SK-N-SH (cell line): ENCODE results near the gene OPCML. TPM values are rescaled to one million over a fixed set of nuclear protein-coding genes. Genes with fewer than 3 reads are reported as not detected.

Experiments
- CTCF ChIA-PET: fragments of 300-600, 350-600 bp; formaldehyde crosslinking; extraction: SDS; loops from one replicate; lab custom pipeline; 2021; lab: Yijun Ruan, JAX
- POLR2A ChIA-PET: fragments of 350-600 bp; sonication (Branson Sonifier 250); formaldehyde crosslinking; extraction: SDS; loops from one replicate; lab custom pipeline; 2020; ENCODE audit warnings: antibody characterized with exemption, inconsistent platforms; lab: Yijun Ruan, JAX
- DNase-seq: peaks from one replicate; pipeline ENCODE4 v3.0.0; 2012
- H2AFZ ChIP-seq: fragments of 200-600 bp; sonication (generic); 2 replicates; pipeline ENCODE4 v1.8.1; 2016; ENCODE audit warnings: antibody characterized with exemption, mild to moderate bottlenecking, low read depth
- H3F3A ChIP-seq: fragments of 200-600 bp; sonication (generic); replicated peaks from 2 replicates; pipeline ENCODE3; 2016; ENCODE audit warnings: antibody characterized with exemption, mild to moderate bottlenecking; ENCODE audit not compliant: insufficient read depth
- H3K27ac ChIP-seq, 2 experiments: fragments of 200-500 bp in 1 of 2; fragments of 200-600 bp in 1 of 2; sonication (Bioruptor generic) in 1 of 2; sonication (generic), shearing (Covaris generic) in 1 of 2; 2 replicates each; pipeline versions ENCODE4 v1.5.1 to v1.6.1; 2014 to 2016; ENCODE audit warnings: low read depth in 2 of 2, inconsistent platforms in 1 of 2, low read length in 1 of 2, mild to moderate bottlenecking in 1 of 2, mixed read lengths in 1 of 2
- H3K27me3 ChIP-seq: fragments of 200-600 bp; sonication (generic), shearing (Covaris generic); 2 replicates; pipeline ENCODE4 v1.6.1; 2016; ENCODE audit warnings: mixed run types; ENCODE audit not compliant: insufficient read depth
- H3K36me3 ChIP-seq, 2 experiments: fragments of 200-500 bp in 1 of 2; fragments of 200-600 bp in 1 of 2; sonication (Bioruptor generic) in 1 of 2; sonication (generic) in 1 of 2; replicated peaks in 1 of 2; 2 replicates each; pipeline versions ENCODE3 to v1.5.1; 2014 to 2016; ENCODE audit warnings: low read length in 1 of 2, mild to moderate bottlenecking in 1 of 2; ENCODE audit not compliant: insufficient read depth in 2 of 2, control insufficient read depth in 1 of 2
- H3K4me1 ChIP-seq, 2 experiments: fragments of 200-500 bp in 1 of 2; fragments of 200-600 bp in 1 of 2; sonication (Bioruptor generic) in 1 of 2; sonication (generic), shearing (Covaris generic) in 1 of 2; 2 replicates each; pipeline versions ENCODE4 v1.5.1 to v1.6.1; 2014 to 2016; ENCODE audit warnings: low read depth in 1 of 2, low read length in 1 of 2, mixed run types in 1 of 2; ENCODE audit not compliant: insufficient read depth in 2 of 2, control insufficient read depth in 1 of 2
- H3K4me2 ChIP-seq: fragments of 200-600 bp; sonication (generic), shearing (Covaris generic); 2 replicates; pipeline ENCODE4 v1.6.1; 2017; ENCODE audit warnings: mixed run types
- H3K4me3 ChIP-seq, 2 experiments: fragments of 200-500 bp in 1 of 2; fragments of 200-600 bp in 1 of 2; sonication (Bioruptor generic) in 1 of 2; sonication (generic), shearing (Covaris generic) in 1 of 2; 2 replicates each; pipeline versions ENCODE4 v1.5.1 to v1.8.1; 2014 to 2016; ENCODE audit warnings: low read depth in 2 of 2, inconsistent platforms in 1 of 2, low read length in 1 of 2, mild to moderate bottlenecking in 1 of 2, mixed read lengths in 1 of 2, moderate library complexity in 1 of 2
- H3K79me2 ChIP-seq: fragments of 200-600 bp; sonication (generic); 2 replicates; pipeline ENCODE4 v1.8.1; 2017; ENCODE audit warnings: mild to moderate bottlenecking; ENCODE audit not compliant: insufficient read depth
- H3K9ac ChIP-seq: fragments of 200-600 bp; sonication (generic); 2 replicates; pipeline ENCODE4 v1.6.1; 2017; ENCODE audit warnings: mixed run types
- H3K9me2 ChIP-seq: fragments of 200-600 bp; sonication (generic); 2 replicates; pipeline ENCODE4 v1.6.1; 2017; ENCODE audit warnings: mixed run types
- H3K9me3 ChIP-seq: fragments of 200-600 bp; sonication (generic); 2 replicates; pipeline ENCODE4 v1.6.1; 2017; ENCODE audit warnings: mixed run types, mild to moderate bottlenecking, moderate library complexity
- H4K20me1 ChIP-seq: fragments of 200-600 bp; sonication (generic); 2 replicates; pipeline ENCODE4 v1.6.1; 2017; ENCODE audit warnings: mild to moderate bottlenecking, mixed run types; ENCODE audit not compliant: insufficient read depth
- CHD2 ChIP-seq: fragments of 150-350 bp; IDR thresholded peaks from 2 replicates; pipeline ENCODE4 v1.6.1; 2018; ENCODE audit warnings: low read length; ENCODE audit not compliant: partially characterized antibody
- EP300 ChIP-seq, 2 experiments: IDR thresholded peaks; 2 replicates each; pipeline versions ENCODE4 v1.4.0 to v1.6.1; 2012; ENCODE audit warnings: borderline replicate concordance in 1 of 2, low read depth in 1 of 2, low read length in 1 of 2
- EZH2phosphoT487 ChIP-seq: fragments of 200-600 bp; sonication (generic); IDR thresholded peaks from 2 replicates; pipeline ENCODE4 v1.6.1; 2017; ENCODE audit warnings: low read depth, mixed run types, mild to moderate bottlenecking, antibody characterized with exemption, moderate library complexity, borderline replicate concordance
- GATA2 ChIP-seq: sonication (generic); formaldehyde crosslinking; IDR thresholded peaks from 2 replicates; pipeline ENCODE4 v1.5.0; 2020; ENCODE audit warnings: mild to moderate bottlenecking, missing genetic modification reagents
- JUND ChIP-seq: IDR thresholded peaks from 2 replicates; pipeline ENCODE4 v1.4.0; 2012
- MEF2A ChIP-seq: IDR thresholded peaks from 2 replicates; pipeline ENCODE4 v1.4.0; 2012; ENCODE audit warnings: low read depth, borderline replicate concordance
- NFIC ChIP-seq: IDR thresholded peaks from 2 replicates; pipeline ENCODE4 v1.4.0; 2012; ENCODE audit warnings: borderline replicate concordance
- NRF1 ChIP-seq: IDR thresholded peaks from 2 replicates; pipeline ENCODE4 v1.6.1; 2012; ENCODE audit warnings: low read depth, mild to moderate bottlenecking, low read length
- RAD21 ChIP-seq: IDR thresholded peaks from 2 replicates; pipeline ENCODE4 v1.6.1; 2012; ENCODE audit warnings: mild to moderate bottlenecking, low read length
- RCOR1 ChIP-seq: fragments of 150-350 bp; IDR thresholded peaks from 2 replicates; pipeline ENCODE4 v1.6.1; 2017; ENCODE audit warnings: antibody characterized with exemption, low read length
- SMC3 ChIP-seq: IDR thresholded peaks from 2 replicates; pipeline ENCODE4 v1.6.1; 2012; ENCODE audit warnings: low read depth, low read length, improper control_type of control experiment
- TAF1 ChIP-seq: IDR thresholded peaks from 2 replicates; pipeline ENCODE4 v1.6.1; 2012; ENCODE audit warnings: low read depth, mild to moderate bottlenecking, low read length, moderate library complexity, borderline replicate concordance
- WGBS: methylation state at CpG from one replicate; pipeline ENCODE4 v1.1.6; 2017; ENCODE audit warnings: low lambda C conversion rate; 5-methylcytosine and 5-hydroxymethylcytosine counted together
- polyA plus RNA-seq, 3 experiments: library from polyadenylated mRNA; depleted of rRNA; stranded (reverse); fragments of >200 nt; gene quantifications; 2 replicates each; pipeline ENCODE4 v1.2.3, GENCODE V29; 2012
- TF ChIP-seq, protein P1 (sequence below): IDR thresholded peaks from 2 replicates; pipeline ENCODE4 v1.6.1; 2012; ENCODE audit warnings: mild to moderate bottlenecking, low read depth, low read length, moderate library complexity
- TF ChIP-seq, protein P2 (sequence below): IDR thresholded peaks from 2 replicates; pipeline ENCODE4 v1.4.0; 2012; ENCODE audit warnings: low read depth
- TF ChIP-seq, protein P3 (sequence below): fragments of 200-600 bp; sonication (generic); IDR thresholded peaks from 2 replicates; pipeline ENCODE4 v1.6.1; 2017; ENCODE audit warnings: antibody characterized with exemption, mild to moderate bottlenecking, moderate library complexity
- TF ChIP-seq, protein P4 (sequence below): fragments of 150-350 bp; IDR thresholded peaks from 2 replicates; pipeline ENCODE4 v1.6.1; 2017; ENCODE audit warnings: antibody characterized with exemption, low read length, low read depth, borderline replicate concordance
- TF ChIP-seq, protein P5 (sequence below): fragments of 150-350 bp; IDR thresholded peaks from 2 replicates; pipeline ENCODE4 v1.6.1; 2016; ENCODE audit warnings: mild to moderate bottlenecking, low read depth, low read length
- TF ChIP-seq, protein P6 (sequence below): IDR thresholded peaks from 2 replicates; pipeline ENCODE4; 2012
- TF ChIP-seq, protein P7 (sequence below): IDR thresholded peaks from 2 replicates; pipeline ENCODE4 v1.4.0; 2012; ENCODE audit warnings: low read depth, borderline replicate concordance

Gene OPCML
- polyA plus RNA-seq, 1 of the 3 experiments (the other 2 are of a cell fraction) = not detected

DNA sequence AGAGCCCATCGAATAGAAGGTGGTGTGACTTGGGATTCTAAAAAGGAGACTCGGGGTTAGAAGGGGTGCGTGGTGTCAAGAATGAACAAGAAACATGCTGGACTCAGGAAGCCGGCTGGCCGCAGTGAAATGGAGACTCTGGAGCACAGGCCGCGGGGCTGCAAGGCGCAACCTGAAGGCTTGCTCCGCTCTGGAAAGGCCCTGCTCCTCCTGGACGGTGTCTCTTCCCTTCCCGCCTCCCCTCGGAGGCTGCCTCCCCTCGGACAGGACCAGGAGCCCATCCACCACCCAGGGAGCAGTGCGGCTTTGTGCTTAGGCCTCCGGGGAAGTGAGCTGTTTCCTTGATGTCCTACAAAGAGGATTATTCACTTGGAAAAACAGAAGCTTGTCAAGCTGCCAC, 170.1 kb downstream of the OPCML start:
- Histone ChIP-seq H3K36me3 (no peaks in the 10 kb centered on the region), H4K20me1 (no peaks in the 10 kb centered on the region), H3K9ac (no peak overlapping the region), H3K4me1 (no peaks in the 10 kb centered on the region), H3K4me3 (no peak overlapping the region), H3K27me3 (no peaks in the 10 kb centered on the region), H2AFZ (no peak overlapping the region), H3F3A (no peaks in the 10 kb centered on the region), H3K9me3 (no peaks in the 10 kb centered on the region), H3K4me2 (no peak overlapping the region), H3K27ac (no peak overlapping the region), H3K79me2 (no peaks in the 10 kb centered on the region), H3K9me2 (no peaks in the 10 kb centered on the region)
- no peak for DNase-seq
- WGBS = 41% methylated on average over 13 of the region's 15 CpGs
- ChIA-PET POLR2A (no interaction called here), CTCF (no interaction called here)
- TF ChIP-seq EZH2phosphoT487 (no peak), RCOR1 (no peak), RAD21 (no peak), NRF1 (no peak), CHD2 (no peak), SMC3 (no peak), GATA2 (no peak), JUND (no peak), TAF1 (no peak), NFIC (no peak), MEF2A (no peak), EP300 (IDR thresholded peaks at IDR 0.05; ENCODE audit: borderline replicate concordance in 1 of 2, low read depth in 1 of 2, low read length in 1 of 2) (no peak)
- TF ChIP-seq, protein P1, sequence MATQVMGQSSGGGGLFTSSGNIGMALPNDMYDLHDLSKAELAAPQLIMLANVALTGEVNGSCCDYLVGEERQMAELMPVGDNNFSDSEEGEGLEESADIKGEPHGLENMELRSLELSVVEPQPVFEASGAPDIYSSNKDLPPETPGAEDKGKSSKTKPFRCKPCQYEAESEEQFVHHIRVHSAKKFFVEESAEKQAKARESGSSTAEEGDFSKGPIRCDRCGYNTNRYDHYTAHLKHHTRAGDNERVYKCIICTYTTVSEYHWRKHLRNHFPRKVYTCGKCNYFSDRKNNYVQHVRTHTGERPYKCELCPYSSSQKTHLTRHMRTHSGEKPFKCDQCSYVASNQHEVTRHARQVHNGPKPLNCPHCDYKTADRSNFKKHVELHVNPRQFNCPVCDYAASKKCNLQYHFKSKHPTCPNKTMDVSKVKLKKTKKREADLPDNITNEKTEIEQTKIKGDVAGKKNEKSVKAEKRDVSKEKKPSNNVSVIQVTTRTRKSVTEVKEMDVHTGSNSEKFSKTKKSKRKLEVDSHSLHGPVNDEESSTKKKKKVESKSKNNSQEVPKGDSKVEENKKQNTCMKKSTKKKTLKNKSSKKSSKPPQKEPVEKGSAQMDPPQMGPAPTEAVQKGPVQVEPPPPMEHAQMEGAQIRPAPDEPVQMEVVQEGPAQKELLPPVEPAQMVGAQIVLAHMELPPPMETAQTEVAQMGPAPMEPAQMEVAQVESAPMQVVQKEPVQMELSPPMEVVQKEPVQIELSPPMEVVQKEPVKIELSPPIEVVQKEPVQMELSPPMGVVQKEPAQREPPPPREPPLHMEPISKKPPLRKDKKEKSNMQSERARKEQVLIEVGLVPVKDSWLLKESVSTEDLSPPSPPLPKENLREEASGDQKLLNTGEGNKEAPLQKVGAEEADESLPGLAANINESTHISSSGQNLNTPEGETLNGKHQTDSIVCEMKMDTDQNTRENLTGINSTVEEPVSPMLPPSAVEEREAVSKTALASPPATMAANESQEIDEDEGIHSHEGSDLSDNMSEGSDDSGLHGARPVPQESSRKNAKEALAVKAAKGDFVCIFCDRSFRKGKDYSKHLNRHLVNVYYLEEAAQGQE = no peak
- TF ChIP-seq, protein P2, sequence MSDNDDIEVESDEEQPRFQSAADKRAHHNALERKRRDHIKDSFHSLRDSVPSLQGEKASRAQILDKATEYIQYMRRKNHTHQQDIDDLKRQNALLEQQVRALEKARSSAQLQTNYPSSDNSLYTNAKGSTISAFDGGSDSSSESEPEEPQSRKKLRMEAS = no peak
- TF ChIP-seq, protein P3, sequence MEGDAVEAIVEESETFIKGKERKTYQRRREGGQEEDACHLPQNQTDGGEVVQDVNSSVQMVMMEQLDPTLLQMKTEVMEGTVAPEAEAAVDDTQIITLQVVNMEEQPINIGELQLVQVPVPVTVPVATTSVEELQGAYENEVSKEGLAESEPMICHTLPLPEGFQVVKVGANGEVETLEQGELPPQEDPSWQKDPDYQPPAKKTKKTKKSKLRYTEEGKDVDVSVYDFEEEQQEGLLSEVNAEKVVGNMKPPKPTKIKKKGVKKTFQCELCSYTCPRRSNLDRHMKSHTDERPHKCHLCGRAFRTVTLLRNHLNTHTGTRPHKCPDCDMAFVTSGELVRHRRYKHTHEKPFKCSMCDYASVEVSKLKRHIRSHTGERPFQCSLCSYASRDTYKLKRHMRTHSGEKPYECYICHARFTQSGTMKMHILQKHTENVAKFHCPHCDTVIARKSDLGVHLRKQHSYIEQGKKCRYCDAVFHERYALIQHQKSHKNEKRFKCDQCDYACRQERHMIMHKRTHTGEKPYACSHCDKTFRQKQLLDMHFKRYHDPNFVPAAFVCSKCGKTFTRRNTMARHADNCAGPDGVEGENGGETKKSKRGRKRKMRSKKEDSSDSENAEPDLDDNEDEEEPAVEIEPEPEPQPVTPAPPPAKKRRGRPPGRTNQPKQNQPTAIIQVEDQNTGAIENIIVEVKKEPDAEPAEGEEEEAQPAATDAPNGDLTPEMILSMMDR = no peak
- TF ChIP-seq, protein P4, sequence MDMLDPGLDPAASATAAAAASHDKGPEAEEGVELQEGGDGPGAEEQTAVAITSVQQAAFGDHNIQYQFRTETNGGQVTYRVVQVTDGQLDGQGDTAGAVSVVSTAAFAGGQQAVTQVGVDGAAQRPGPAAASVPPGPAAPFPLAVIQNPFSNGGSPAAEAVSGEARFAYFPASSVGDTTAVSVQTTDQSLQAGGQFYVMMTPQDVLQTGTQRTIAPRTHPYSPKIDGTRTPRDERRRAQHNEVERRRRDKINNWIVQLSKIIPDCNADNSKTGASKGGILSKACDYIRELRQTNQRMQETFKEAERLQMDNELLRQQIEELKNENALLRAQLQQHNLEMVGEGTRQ = no peak
- TF ChIP-seq, protein P5, sequence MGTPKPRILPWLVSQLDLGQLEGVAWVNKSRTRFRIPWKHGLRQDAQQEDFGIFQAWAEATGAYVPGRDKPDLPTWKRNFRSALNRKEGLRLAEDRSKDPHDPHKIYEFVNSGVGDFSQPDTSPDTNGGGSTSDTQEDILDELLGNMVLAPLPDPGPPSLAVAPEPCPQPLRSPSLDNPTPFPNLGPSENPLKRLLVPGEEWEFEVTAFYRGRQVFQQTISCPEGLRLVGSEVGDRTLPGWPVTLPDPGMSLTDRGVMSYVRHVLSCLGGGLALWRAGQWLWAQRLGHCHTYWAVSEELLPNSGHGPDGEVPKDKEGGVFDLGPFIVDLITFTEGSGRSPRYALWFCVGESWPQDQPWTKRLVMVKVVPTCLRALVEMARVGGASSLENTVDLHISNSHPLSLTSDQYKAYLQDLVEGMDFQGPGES = no peak
- TF ChIP-seq, protein P6, sequence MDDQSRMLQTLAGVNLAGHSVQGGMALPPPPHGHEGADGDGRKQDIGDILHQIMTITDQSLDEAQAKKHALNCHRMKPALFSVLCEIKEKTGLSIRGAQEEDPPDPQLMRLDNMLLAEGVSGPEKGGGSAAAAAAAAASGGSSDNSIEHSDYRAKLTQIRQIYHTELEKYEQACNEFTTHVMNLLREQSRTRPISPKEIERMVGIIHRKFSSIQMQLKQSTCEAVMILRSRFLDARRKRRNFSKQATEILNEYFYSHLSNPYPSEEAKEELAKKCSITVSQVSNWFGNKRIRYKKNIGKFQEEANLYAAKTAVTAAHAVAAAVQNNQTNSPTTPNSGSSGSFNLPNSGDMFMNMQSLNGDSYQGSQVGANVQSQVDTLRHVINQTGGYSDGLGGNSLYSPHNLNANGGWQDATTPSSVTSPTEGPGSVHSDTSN = no peak
- TF ChIP-seq, protein P7, sequence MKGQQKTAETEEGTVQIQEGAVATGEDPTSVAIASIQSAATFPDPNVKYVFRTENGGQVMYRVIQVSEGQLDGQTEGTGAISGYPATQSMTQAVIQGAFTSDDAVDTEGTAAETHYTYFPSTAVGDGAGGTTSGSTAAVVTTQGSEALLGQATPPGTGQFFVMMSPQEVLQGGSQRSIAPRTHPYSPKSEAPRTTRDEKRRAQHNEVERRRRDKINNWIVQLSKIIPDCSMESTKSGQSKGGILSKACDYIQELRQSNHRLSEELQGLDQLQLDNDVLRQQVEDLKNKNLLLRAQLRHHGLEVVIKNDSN = no peak
